ENCODE measurements around the gene SMIM29. TPM values are rescaled to one million over a fixed set of nuclear protein-coding genes. Genes with fewer than 3 reads are reported as not detected.
A peak's percentile ranks its signal among the peaks of the same experiment; 100 is the strongest.

The SMIM29 gene
- total RNA-seq, 6 experiments from 2014 or later = 35.0 to 44.8 (median 36.9) TPM

DNA sequence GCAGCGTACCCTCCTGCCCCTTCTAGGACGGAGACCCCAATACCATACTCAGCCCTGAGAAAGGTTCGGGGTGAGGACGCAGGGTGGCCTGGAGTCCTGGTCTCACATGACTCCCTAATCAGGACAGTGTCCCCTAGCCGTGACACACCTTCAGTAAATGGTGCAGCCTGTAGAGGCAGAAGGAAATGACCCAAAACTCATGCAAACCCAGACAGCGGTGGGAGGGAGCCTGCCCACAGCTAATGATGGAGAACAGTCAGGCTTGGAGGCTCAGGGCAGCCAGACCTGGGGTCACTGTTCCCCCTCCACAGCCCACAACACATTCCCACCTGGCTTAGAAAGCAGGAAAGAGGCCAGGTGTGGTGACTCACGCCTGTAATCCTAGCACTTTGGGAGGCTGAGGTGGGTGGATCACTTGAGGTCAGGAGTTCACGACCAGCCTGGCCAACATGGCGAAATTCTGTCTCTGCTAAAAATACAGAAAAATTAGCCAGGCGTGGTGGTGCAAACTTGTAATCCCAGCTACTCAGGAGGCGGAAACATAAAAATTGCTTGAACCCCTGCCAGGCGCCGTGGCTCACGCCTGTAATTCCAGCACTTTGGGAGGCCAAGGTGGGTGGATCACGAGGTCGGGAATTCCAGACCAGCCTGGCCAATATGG lies 20.9 kb downstream of the SMIM29 start:
- Mint-ChIP-seq H3K4me3 (no peak overlapping the region), H3K27me3 (ENCODE audit: insufficient read depth) (no peaks in the 10 kb centered on the region; the same call in 1 of the 2 replicates), H3K4me1 (ENCODE audit: low read depth) (peaks cover 31% of the 10 kb centered on the region), H3K36me3 (ENCODE audit: low read depth) (no peaks in the 10 kb centered on the region), H3K27ac (no peak overlapping the region), H3K9me3 (no peaks in the 10 kb centered on the region)
- no peak for DNase-seq
- TF ChIP-seq, protein P1, sequence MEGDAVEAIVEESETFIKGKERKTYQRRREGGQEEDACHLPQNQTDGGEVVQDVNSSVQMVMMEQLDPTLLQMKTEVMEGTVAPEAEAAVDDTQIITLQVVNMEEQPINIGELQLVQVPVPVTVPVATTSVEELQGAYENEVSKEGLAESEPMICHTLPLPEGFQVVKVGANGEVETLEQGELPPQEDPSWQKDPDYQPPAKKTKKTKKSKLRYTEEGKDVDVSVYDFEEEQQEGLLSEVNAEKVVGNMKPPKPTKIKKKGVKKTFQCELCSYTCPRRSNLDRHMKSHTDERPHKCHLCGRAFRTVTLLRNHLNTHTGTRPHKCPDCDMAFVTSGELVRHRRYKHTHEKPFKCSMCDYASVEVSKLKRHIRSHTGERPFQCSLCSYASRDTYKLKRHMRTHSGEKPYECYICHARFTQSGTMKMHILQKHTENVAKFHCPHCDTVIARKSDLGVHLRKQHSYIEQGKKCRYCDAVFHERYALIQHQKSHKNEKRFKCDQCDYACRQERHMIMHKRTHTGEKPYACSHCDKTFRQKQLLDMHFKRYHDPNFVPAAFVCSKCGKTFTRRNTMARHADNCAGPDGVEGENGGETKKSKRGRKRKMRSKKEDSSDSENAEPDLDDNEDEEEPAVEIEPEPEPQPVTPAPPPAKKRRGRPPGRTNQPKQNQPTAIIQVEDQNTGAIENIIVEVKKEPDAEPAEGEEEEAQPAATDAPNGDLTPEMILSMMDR (IDR thresholded peaks at IDR 0.05) = no peak

DNA sequence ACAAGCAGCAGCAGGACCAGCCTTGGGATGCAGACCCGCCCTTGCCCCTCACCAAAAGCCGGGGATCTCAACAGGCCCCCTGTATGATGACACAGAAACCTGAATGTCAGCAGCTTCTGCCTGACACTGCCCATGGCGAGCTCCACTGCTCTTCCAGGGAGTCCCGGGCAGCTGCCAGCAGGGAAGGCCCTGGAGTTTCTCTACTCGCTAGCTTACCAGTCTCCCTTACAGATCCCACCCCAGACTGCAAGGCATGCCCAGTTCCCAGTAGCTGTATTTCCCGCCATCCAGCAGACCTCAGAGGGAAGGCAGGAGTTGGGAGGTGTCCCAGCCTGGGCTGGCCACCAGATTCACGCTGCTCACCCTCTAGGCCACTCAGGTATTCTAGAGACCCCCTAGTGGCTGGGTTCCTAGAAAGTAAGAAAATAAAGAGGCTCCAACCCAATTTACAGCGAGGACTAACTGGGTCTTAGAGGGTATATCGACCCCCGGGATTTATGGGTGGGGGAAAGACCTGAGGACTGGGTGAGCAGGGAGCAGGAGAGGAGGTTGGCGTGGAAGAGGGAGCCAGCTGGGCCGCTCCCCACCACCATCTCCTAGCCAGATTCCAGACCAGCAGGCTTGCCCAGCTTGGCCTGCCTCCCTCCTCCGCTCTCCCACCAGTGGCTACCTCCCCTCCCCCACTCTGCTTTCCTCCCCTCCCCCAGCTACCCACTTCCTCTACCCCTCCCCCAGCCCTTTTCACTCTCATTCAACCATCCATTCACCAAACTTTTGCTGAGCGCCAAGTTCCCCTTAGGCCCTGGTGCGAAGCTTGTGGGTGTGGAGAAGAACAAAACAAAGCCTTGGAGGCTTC lies 21.8 kb downstream of the SMIM29 start:
- Mint-ChIP-seq H3K4me1 (ENCODE audit: low read depth) (peaks cover 33% of the 10 kb centered on the region), H3K4me3 (no peak overlapping the region), H3K27me3 (ENCODE audit: insufficient read depth) (no peaks in the 10 kb centered on the region; the same call in 1 of the 2 replicates), H3K36me3 (ENCODE audit: low read depth) (no peaks in the 10 kb centered on the region), H3K9me3 (no peaks in the 10 kb centered on the region), H3K27ac (no peak overlapping the region)
- DNase-seq = no peak
- TF ChIP-seq, protein P1 (IDR thresholded peaks at IDR 0.05) = peak; percentile 15; the same call in 1 of the 2 replicates

DNA sequence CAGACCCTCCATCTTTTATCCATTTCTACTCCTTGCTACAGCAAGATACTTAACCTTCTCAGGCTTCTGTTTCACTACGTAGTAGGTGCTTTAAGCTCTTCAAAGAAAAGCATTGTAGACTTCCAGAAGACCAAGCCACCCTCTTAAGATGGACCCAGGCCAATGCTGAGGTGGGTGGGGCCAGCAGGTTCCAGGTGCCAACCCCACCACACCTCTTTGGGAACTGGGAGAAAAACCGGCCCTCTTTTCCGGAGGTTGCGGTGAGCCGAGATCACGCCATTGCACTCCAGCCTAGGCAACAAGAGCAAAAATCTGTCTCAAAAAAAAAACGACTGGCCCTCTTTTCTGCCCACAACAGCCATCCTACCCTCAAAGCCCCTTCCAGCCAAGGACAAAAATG lies 22.7 kb downstream of the SMIM29 start:
- H3K27ac Mint-ChIP-seq = no peak overlapping the region
- no peaks in the 10 kb centered on the region for H3K36me3 Mint-ChIP-seq (ENCODE audit: low read depth)
- no peaks in the 10 kb centered on the region for H3K9me3 Mint-ChIP-seq
- no peaks in the 10 kb centered on the region; the same call in 1 of the 2 replicates for H3K27me3 Mint-ChIP-seq (ENCODE audit: insufficient read depth)
- H3K4me3 Mint-ChIP-seq = no peak overlapping the region
- TF ChIP-seq, protein P1 (IDR thresholded peaks at IDR 0.05) = no peak
- H3K4me1 Mint-ChIP-seq (ENCODE audit: low read depth) = peaks cover 33% of the 10 kb centered on the region
- DNase-seq = no peak

DNA sequence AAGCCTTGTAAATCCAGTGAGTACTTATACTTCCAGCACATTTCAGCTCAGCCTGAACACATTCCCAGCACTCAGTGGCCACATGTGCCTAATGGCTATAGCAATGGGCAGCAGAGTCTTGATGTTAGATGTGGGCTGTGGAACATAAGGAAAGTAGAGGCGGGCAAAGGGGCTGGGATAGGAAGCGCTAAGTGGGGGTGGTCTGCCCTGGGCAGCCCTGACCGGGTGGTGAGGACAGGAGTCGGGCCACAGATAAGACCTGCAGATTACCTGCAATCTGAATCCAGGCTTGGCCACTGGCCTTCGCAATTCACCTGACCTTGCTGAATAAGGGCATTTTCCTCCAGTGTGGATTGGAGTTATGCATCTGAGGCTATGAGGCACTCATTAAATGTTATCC lies 23.3 kb downstream of the SMIM29 start:
- TF ChIP-seq, protein P1 (IDR thresholded peaks at IDR 0.05) = no peak
- no peaks in the 10 kb centered on the region; the same call in 1 of the 2 replicates for H3K27me3 Mint-ChIP-seq (ENCODE audit: insufficient read depth)
- no peaks in the 10 kb centered on the region for H3K36me3 Mint-ChIP-seq (ENCODE audit: low read depth)
- H3K4me1 Mint-ChIP-seq (ENCODE audit: low read depth) = peaks cover 28% of the 10 kb centered on the region
- no peak overlapping the region for H3K27ac Mint-ChIP-seq
- no peak for DNase-seq
- no peaks in the 10 kb centered on the region for H3K9me3 Mint-ChIP-seq
- no peak overlapping the region for H3K4me3 Mint-ChIP-seq

DNA sequence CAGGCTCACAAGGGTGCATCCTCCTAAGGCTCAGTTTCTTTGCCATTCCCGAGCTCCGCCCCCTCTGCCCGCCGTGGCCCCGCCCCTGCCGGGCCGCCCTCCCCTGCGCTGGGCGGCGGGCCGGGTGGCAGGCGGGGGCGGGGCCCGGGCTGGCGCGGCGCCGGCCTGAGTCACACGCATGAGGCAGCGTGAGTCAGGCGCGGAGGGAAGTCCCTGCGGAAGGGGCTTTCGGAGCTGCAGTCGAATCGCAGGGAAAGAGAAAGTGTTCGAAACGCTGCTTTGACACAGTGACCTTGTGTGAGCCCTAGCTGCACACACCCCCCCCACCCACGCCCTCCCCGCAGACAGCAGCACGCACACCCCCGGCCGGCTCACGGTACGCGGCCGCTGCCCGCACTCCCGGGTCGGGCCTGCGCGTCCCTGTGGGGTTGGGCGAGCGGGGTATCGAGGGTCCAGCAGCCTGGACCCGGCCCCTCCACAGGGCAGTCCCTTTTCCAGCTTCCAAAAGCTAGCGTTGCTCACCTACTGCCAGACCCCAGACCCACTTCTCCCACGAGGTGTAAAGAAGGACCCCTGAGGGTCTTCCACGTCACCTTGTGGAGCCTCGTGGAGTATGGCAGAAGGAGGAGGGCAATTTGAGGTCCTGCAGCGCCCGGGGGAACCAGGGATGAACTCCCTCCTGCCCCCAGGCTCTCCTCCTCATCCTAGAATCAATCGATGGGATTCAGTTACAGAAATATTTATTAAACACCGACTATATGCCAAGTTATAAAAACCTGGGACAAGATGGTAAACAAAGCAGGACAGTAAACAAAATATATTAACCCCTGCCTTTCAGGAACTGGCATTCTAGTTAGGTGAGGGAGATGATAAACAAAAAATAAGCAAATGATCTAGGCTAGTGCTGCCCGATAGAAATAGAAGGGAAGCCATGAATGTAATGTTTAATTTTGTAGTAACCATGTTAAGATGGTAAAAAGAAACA lies 24.6 kb downstream of the SMIM29 start:
- no peaks in the 10 kb centered on the region; the same call in 1 of the 2 replicates for H3K27me3 Mint-ChIP-seq (ENCODE audit: insufficient read depth)
- peaks cover 21% of the 10 kb centered on the region for H3K4me1 Mint-ChIP-seq (ENCODE audit: low read depth)
- H3K27ac Mint-ChIP-seq = peak overlapping the region; percentile 91
- H3K4me3 Mint-ChIP-seq = peak overlapping the region; percentile 82
- no peaks in the 10 kb centered on the region for H3K9me3 Mint-ChIP-seq
- DNase-seq = peak; percentile 87
- TF ChIP-seq, protein P1 (IDR thresholded peaks at IDR 0.05) = no peak
- H3K36me3 Mint-ChIP-seq (ENCODE audit: low read depth) = no peaks in the 10 kb centered on the region
